ENCODE measurements around the gene ZC3H11A. TPM values are rescaled to one million over a fixed set of nuclear protein-coding genes. Genes with fewer than 3 reads are reported as not detected.
A peak's percentile ranks its signal among the peaks of the same experiment; 100 is the strongest.

The ZC3H11A gene
- total and polyA plus RNA-seq, 2 of the 4 experiments (the other 2 are of a cell fraction): 52.1 to 66.5 TPM

DNA sequence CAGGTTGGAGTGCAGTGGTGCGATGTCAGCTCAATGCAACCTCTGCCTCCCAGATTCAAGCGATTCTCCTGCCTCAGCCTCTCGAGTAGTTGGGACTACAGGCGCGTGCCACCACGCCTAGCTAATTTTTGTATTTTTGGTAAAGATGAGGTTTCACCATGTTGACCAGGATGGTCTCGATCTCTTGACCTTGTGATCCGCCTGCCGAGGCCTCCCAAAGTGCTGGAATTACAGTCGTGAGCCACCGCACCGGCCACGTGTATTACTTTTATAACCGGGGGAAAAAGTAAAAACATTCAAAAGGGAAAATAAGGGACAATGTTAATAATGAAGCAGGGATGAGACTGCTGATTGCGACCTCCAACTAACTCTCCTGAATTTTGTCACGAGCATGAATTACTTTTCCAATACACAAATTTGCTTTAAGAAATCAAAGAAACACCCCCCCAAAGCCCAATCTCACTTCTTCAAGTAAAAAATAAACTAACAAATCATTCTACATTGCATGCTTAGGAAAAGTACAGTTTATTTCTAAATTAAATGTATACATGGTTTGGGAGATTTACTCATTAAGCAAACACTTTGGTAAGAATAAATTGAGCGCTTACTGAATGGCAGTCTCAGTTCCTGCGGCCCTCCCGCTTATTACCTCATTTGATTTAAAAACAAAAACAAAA lies 521 bp upstream of the ZC3H11A start:
- Histone ChIP-seq H4K20me1 (ENCODE audit: insufficient read depth, low read length) (peaks cover 39% of the 10 kb centered on the region), H2BK15ac (ENCODE audit: low read depth, low read length) (no peak overlapping the region; the same call in 2 of the 3 replicates), H3K27me3 (ENCODE audit: control insufficient read depth, insufficient read depth, low read length) (no peaks in the 10 kb centered on the region), H3K56ac (ENCODE audit: extremely low read depth, insufficient read depth, low read length) (no peak overlapping the region), H3K4me1 (ENCODE audit: control insufficient read depth, insufficient read depth, low read length) (peaks cover 8% of the 10 kb centered on the region), H2AK5ac (ENCODE audit: low read depth, low read length) (no peak overlapping the region), H3K36me3 (ENCODE audit: control insufficient read depth, insufficient read depth, low read length) (peaks cover 14% of the 10 kb centered on the region), H2BK120ac (ENCODE audit: low read depth, low read length) (no peak overlapping the region), H3K9ac (ENCODE audit: low read depth, low read length) (no peak overlapping the region), H4K5ac (ENCODE audit: low read depth, low read length) (no peak overlapping the region; the same call in 1 of the 2 replicates), H3K9me3 (ENCODE audit: control insufficient read depth, insufficient read depth, low read length) (peaks cover 2% of the 10 kb centered on the region; the same call in 1 of the 2 replicates), H3K4ac (ENCODE audit: low read depth, low read length) (peak overlapping the region; percentile 8; the same call in 1 of the 2 replicates), H2AFZ (replicated peaks; ENCODE audit: low read length, poor library complexity) (peak overlapping the region; percentile 72), H3K18ac (ENCODE audit: low read depth, low read length) (no peak overlapping the region), H4K91ac (ENCODE audit: insufficient read depth, low read depth, low read length) (no peak overlapping the region), H3K4me2 (ENCODE audit: low read depth, low read length) (peak overlapping the region; percentile 26; the same call in 1 of the 2 replicates), H2BK20ac (ENCODE audit: low read depth, low read length) (no peak overlapping the region), H3K27ac (ENCODE audit: insufficient read depth, low read length) (no peak overlapping the region), H3K23ac (ENCODE audit: low read depth, low read length) (no peak overlapping the region), H3K4me3 (ENCODE audit: insufficient read depth, low read depth, low read length) (peak overlapping the region; percentile 14), H2AK9ac (replicated peaks; ENCODE audit: low read depth, low read length, poor library complexity) (no peak overlapping the region), H3K14ac (replicated peaks; ENCODE audit: low read depth, low read length) (0 out of 2 replicates have a peak overlapping the region, but pooled peaks have one; percentile 11), H4K8ac (ENCODE audit: low read depth in 2 of 2, low read length in 2 of 2) (peak overlapping the region in 1 of 2 experiments; percentile 78; a peak in 2 of 4 replicates), H3K79me1 (ENCODE audit: low read depth in 1 of 2, low read length in 2 of 2) (peaks cover 9 to 39% of the 10 kb centered on the region in 2 experiments; a peak in 3 of 4 replicates), H2BK5ac (ENCODE audit: low read depth, low read length, poor library complexity, severe bottlenecking) (peak overlapping the region; percentile 8), H3K9me1 (ENCODE audit: insufficient read depth, low read length) (peaks cover 7% of the 10 kb centered on the region)
- POLR2A ChIA-PET (ENCODE audit: unreplicated experiment): no interaction called here
- intact Hi-C loops (cut with micrococcal nuclease): loop anchor here (1.0 to 5.0 kb wide), 2 partner anchors 44 to 238 kb away; no protein-coding TSS in a partner anchor
- WGBS, 2 experiments (ENCODE audit: extremely low coverage in 2 of 2, insufficient read length in 1 of 2): 94% methylated on average over 4 of the region's 19 CpGs; no CpG with 5 or more reads in 1 of the 2 experiments
- ATAC-seq (ENCODE audit: low read depth) (no peak), DNase-seq (no peak)
- TF ChIP-seq MAZ (IDR thresholded peaks at IDR 0.05; ENCODE audit: borderline replicate concordance, low read depth, low read length) (no peak), SMC3 (IDR thresholded peaks at IDR 0.05; ENCODE audit: low read depth, low read length) (no peak), CTCF (conservative IDR thresholded peaks at IDR 0.05; ENCODE audit: low read depth, low read length) (no peak), CEBPB (IDR thresholded peaks at IDR 0.05; ENCODE audit: low read depth, low read length) (peak; percentile 47; the same call in 1 of the 2 replicates)
- in situ Hi-C loops (cut with MboI; ENCODE audit: low sequenced_read_pairs): no loop called here
- dilution Hi-C loops (cut with HindIII; ENCODE audit: low sequenced_read_pairs, unreplicated experiment): no loop called here
- CTCF ChIA-PET: no interaction called here
- BruUV-seq (replicated peaks): no TSS peak
